BE2C (cell line): ENCODE data around the gene SCN4B.

ENCODE experiments used
- DNase-seq: peaks from one replicate; pipeline ENCODE4 v3.0.0-alpha.2; 2020
- H3K27me3 ChIP-seq: fragments of 250-450 bp; sonication (Bioruptor Pico); 2 replicates; pipeline ENCODE4 v1.5.1; 2020; ENCODE audit warnings: mild to moderate bottlenecking
- H3K36me3 ChIP-seq: fragments of 250-450 bp; sonication (Bioruptor Pico); 2 replicates; pipeline ENCODE4 v1.5.1; 2020; ENCODE audit warnings: mild to moderate bottlenecking
- H3K4me1 ChIP-seq: fragments of 250-450 bp; sonication (Bioruptor Pico); 2 replicates; pipeline ENCODE4 v1.5.1; 2020
- H3K4me3 ChIP-seq: 2 replicates; pipeline ENCODE4 v1.5.1; 2011; ENCODE audit warnings: low read depth, low read length
- H3K9me3 ChIP-seq: fragments of 250-450 bp; sonication (Bioruptor Pico); 2 replicates; pipeline ENCODE4 v1.5.1; 2020
- CTCF ChIP-seq: IDR thresholded peaks from 2 replicates; pipeline ENCODE4 v1.5.1; 2012; ENCODE audit warnings: mild to moderate bottlenecking, low read depth, low read length

The SCN4B gene

GRCh38 chr11:118132385-118133151 is 20.1 kb downstream of the SCN4B start:
- no peak for DNase-seq
- H3K27me3 ChIP-seq: peaks cover 5% of the 10 kb centered on the region
- no peak for TF ChIP-seq CTCF

GRCh38 chr11:118129471-118130172 is 23.0 kb downstream of the SCN4B start:
- no peak for DNase-seq
- TF ChIP-seq CTCF: no peak
- no peaks in the 10 kb centered on the region for H3K27me3 ChIP-seq

More at GRCh38 chr11:118132385-118133151, 20.1 kb downstream of the SCN4B start:
- no peaks in the 10 kb centered on the region for H3K36me3 ChIP-seq
- H3K9me3 ChIP-seq: no peaks in the 10 kb centered on the region
- no peak overlapping the region for H3K4me3 ChIP-seq
- peaks cover 3% of the 10 kb centered on the region; the same call in 1 of the 2 replicates for H3K4me1 ChIP-seq

GRCh38 chr11:118128721-118129470 is 23.7 kb downstream of the SCN4B start:
- DNase-seq: no peak
- no peak for TF ChIP-seq CTCF
- H3K9me3 ChIP-seq: no peaks in the 10 kb centered on the region
- peaks cover 3% of the 10 kb centered on the region; the same call in 1 of the 2 replicates for H3K4me1 ChIP-seq
- H3K36me3 ChIP-seq: no peaks in the 10 kb centered on the region
- no peaks in the 10 kb centered on the region for H3K27me3 ChIP-seq
- no peak overlapping the region for H3K4me3 ChIP-seq

More at GRCh38 chr11:118129471-118130172, 23.0 kb downstream of the SCN4B start:
- H3K9me3 ChIP-seq: no peaks in the 10 kb centered on the region
- H3K36me3 ChIP-seq: no peaks in the 10 kb centered on the region
- H3K4me1 ChIP-seq: peaks cover 3% of the 10 kb centered on the region; the same call in 1 of the 2 replicates
- H3K4me3 ChIP-seq: no peak overlapping the region

- Histone ChIP-seq H3K27me3 (no peaks in the 10 kb centered on the region), H3K9me3 (no peaks in the 10 kb centered on the region), H3K36me3 (no peaks in the 10 kb centered on the region), H3K4me3 (no peak overlapping the region), H3K4me1 (peaks cover 3% of the 10 kb centered on the region; the same call in 1 of the 2 replicates)
- DNase-seq: no peak
- no peak for TF ChIP-seq CTCF
Measured at GRCh38 chr11:118128310-118128709, 24.3 kb downstream of the SCN4B start.

GRCh38 chr11:118126082-118126838 is 26.4 kb downstream of the SCN4B start:
- no peak for DNase-seq

More at GRCh38 chr11:118126082-118126838, 26.4 kb downstream of the SCN4B start:
- Histone ChIP-seq H3K27me3 (peaks cover under 1% of the 10 kb centered on the region; the same call in 1 of the 2 replicates), H3K4me3 (no peak overlapping the region), H3K36me3 (no peaks in the 10 kb centered on the region), H3K4me1 (peaks cover 3% of the 10 kb centered on the region; the same call in 1 of the 2 replicates), H3K9me3 (no peaks in the 10 kb centered on the region)
- no peak for TF ChIP-seq CTCF
